C4-2B (cell line): ENCODE data around the gene SCAMP1.
A peak's percentile ranks its signal among the peaks of the same experiment; 100 is the strongest.

ENCODE experiments used
- H3K27ac ChIP-seq: fragments of 450-650 bp; 2 replicates; pipeline ENCODE4 v1.5.1; 2017
- CTCF ChIP-seq: fragments of 450-650 bp; conservative IDR thresholded peaks from 2 replicates; pipeline ENCODE4 v1.5.1; 2017; ENCODE audit warnings: mild to moderate bottlenecking
- ZFX ChIP-seq: fragments of 450-650 bp; IDR thresholded peaks from 2 replicates; pipeline ENCODE4 v1.6.1; 2017

Gene SCAMP1

GRCh38 chr5:78511121-78511906, 150.9 kb downstream of the SCAMP1 start:
- TF ChIP-seq CTCF (no peak), ZFX (no peak)
- peak overlapping the region; percentile 20 for H3K27ac ChIP-seq

GRCh38 chr5:78512435-78512834, 152.0 kb downstream of the SCAMP1 start:
- TF ChIP-seq CTCF (no peak), ZFX (no peak)
- no peak overlapping the region for H3K27ac ChIP-seq

GRCh38 chr5:78513441-78513840, 153.0 kb downstream of the SCAMP1 start:
- no peak for TF ChIP-seq ZFX
- TF ChIP-seq CTCF: no peak
- H3K27ac ChIP-seq: no peak overlapping the region

- H3K27ac ChIP-seq: no peak overlapping the region
- TF ChIP-seq CTCF: no peak
- no peak for TF ChIP-seq ZFX
These were observed 154.3 kb downstream of the SCAMP1 start for GRCh38 chr5:78514427-78515330.

- no peak overlapping the region for H3K27ac ChIP-seq
- no peak for TF ChIP-seq CTCF
- TF ChIP-seq ZFX: no peak
These were observed 155.3 kb downstream of the SCAMP1 start for GRCh38 chr5:78515670-78516069.

GRCh38 chr5:78518365-78519197, 158.2 kb downstream of the SCAMP1 start:
- no peak overlapping the region for H3K27ac ChIP-seq
- TF ChIP-seq CTCF (no peak), ZFX (no peak)
